BLaER1 treated with 17β-estradiol and CSF1 and Interleukin-3, amounts not matched to agents 10 nM and 100 nM (cell line): ENCODE results near the gene IFT80.

Experiments used
- H3K27ac ChIP-seq, 11 experiments: shearing (Covaris generic); formaldehyde crosslinking; 2 replicates each; pipeline ENCODE4 v1.8.1; 2022
- H3K27me3 ChIP-seq, 11 experiments: shearing (Covaris generic); formaldehyde crosslinking; 2 replicates each; pipeline ENCODE4 v1.8.1; 2022
- H3K36me3 ChIP-seq, 11 experiments: shearing (Covaris generic); formaldehyde crosslinking; 2 replicates each; pipeline ENCODE4 v1.8.1; 2022
- H3K4me1 ChIP-seq, 10 experiments: shearing (Covaris generic); formaldehyde crosslinking; 2 replicates each; pipeline ENCODE4 v1.8.1; 2022
- H3K4me2 ChIP-seq, 11 experiments: shearing (Covaris generic); formaldehyde crosslinking; 2 replicates each; pipeline ENCODE4 v1.8.1; 2022
- H3K4me3 ChIP-seq, 10 experiments: shearing (Covaris generic); formaldehyde crosslinking; 2 replicates each; pipeline ENCODE4 v1.8.1; 2022
- H3K9ac ChIP-seq, 11 experiments: shearing (Covaris generic); formaldehyde crosslinking; 2 replicates each; pipeline ENCODE4 v1.8.1; 2022
- H3K9me3 ChIP-seq, 11 experiments: shearing (Covaris generic); formaldehyde crosslinking; replicated peaks in 1 of 11; 2 replicates each; pipeline ENCODE4 v1.8.1; 2022
- H4K20me1 ChIP-seq, 11 experiments: shearing (Covaris generic); formaldehyde crosslinking; 2 replicates each; pipeline ENCODE4 v1.8.1; 2022
- Cebpa-rat ChIP-seq, 11 experiments: shearing (Covaris generic); IDR thresholded peaks; 2 replicates each; pipeline ENCODE4 v1.8.1; 2022

Gene IFT80

DNA sequence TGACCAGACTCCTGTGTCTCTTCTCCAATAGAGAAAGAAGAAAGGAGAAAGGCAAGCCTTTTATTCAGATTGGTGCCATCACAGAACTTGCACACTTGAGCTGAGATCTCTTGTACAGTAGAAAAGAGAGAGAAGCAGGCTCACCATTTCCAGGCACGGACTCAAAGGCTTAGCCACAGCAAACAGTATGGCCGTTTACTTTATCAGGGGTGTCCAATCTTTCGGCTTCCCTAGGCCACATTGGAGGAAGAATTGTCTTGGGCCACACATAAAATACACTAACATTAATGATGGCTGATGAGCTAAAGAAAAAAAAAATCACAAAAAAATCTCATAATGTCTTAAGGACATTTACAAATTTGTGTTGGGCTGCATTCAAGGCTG is 5.0 kb downstream of the IFT80 start:
- H3K36me3 ChIP-seq: peaks cover 0 to 20% (median 0%) of the 10 kb centered on the region in 11 experiments; a peak in 2 of 22 replicates
- no peaks in the 10 kb centered on the region for H4K20me1 ChIP-seq
- H3K4me3 ChIP-seq: no peak overlapping the region
- H3K27ac ChIP-seq: no peak overlapping the region
- 0 out of 22 replicates have a peak, but pooled peaks cover 0 to 6% (median 0%) of the 10 kb centered on the region in 11 experiments for H3K9me3 ChIP-seq
- TF ChIP-seq Cebpa-rat (IDR thresholded peaks at IDR 0.05): no peak
- H3K27me3 ChIP-seq: no peaks in the 10 kb centered on the region
- H3K4me1 ChIP-seq: peaks cover 7 to 18% (median 15%) of the 10 kb centered on the region in 10 experiments
- no peak overlapping the region for H3K9ac ChIP-seq
- H3K4me2 ChIP-seq: no peak overlapping the region

DNA sequence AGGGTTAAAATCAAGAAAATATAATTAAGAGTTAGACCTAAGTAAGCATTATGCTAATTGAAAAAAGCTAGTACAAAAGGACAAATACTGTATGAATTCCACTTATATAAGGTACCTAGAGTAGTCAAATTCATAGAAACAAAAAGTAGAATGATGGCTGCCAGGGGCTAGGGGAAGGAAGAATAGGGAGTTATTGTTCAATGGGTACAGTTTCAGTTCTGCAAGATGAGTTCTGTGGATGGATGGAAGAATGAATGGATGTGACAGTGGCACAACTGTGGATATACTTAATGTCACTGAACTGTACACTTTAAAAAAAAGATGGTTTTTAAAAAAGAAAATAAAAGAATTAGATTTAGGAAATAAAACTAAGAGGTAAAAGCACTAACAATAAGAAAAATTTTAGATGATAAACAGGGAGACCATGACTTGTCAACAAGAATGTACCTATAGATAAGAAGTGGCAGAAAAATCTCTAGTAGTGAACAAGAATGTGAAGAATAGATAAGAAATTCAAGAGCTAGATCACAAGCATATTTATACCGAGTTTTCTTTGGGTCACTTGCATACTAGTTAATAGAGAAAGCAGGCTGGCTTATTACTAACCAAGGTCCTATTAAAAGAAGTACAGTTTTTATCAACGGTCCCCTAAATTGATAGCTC is 5.5 kb downstream of the IFT80 start:
- Histone ChIP-seq H3K27ac (no peak overlapping the region), H3K9me3 (0 out of 22 replicates have a peak, but pooled peaks cover 0 to 6% (median 0%) of the 10 kb centered on the region in 11 experiments), H3K9ac (no peak overlapping the region), H3K4me3 (no peak overlapping the region), H3K4me2 (no peak overlapping the region), H3K27me3 (no peaks in the 10 kb centered on the region), H3K36me3 (peaks cover 0 to 20% (median 0%) of the 10 kb centered on the region in 11 experiments; a peak in 2 of 22 replicates), H4K20me1 (no peaks in the 10 kb centered on the region), H3K4me1 (peaks cover 6 to 16% (median 13%) of the 10 kb centered on the region in 10 experiments)
- TF ChIP-seq Cebpa-rat (IDR thresholded peaks at IDR 0.05): no peak

DNA sequence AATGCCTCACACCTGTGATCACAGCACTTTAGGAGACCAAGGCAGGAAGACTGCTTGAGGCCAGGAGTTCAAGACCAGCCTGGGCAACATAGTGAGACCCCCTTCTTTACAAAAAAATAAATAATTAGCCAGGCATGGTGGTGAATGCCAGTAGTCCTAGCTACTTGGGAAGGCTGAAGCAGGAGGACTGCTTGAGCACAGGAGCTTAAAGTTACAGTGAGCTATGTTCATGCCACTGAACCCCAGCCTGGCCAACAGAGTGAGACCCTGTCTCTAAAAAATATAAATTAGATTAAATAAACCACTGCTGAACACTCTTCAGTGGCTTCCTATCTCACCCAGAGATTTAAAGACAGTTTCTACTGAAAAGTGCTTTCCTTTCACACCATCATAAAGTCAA is 6.2 kb downstream of the IFT80 start:
- Histone ChIP-seq H3K27ac (no peak overlapping the region), H3K27me3 (no peaks in the 10 kb centered on the region), H3K9me3 (0 out of 22 replicates have a peak, but pooled peaks cover 0 to 6% (median 0%) of the 10 kb centered on the region in 11 experiments), H3K4me2 (no peak overlapping the region), H3K4me3 (no peak overlapping the region), H4K20me1 (no peaks in the 10 kb centered on the region), H3K4me1 (peaks cover 0 to 9% (median 6%) of the 10 kb centered on the region in 10 experiments; a peak in 13 of 20 replicates), H3K9ac (no peak overlapping the region), H3K36me3 (peaks cover 0 to 20% (median 0%) of the 10 kb centered on the region in 11 experiments; a peak in 3 of 22 replicates)
- TF ChIP-seq Cebpa-rat (IDR thresholded peaks at IDR 0.05): no peak

DNA sequence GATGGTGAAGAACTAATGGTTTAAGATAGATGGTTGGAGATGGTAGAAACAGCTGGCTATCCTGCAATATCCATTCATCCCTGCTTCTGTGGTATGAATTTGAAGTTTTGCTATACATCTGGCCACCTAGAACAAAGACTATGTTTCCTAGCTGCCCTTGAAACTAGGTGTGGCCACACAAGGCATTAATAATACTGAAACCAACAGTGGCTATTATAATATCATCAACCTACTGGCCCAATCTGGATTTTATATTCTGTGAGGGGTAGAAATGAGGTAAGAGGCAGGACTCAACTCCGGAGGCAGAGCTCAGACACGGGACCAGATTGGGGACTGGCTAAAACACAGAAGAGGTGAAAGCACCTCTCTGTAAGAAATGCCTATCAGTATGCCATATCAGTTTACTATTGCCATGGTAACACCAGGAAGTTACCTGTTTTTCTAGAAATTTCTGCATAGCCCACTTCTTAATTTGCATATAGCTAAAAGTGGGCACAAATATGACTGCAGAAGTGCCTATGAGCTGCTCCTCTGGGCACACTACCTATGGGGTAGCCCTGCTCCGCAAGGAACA is 8.4 kb downstream of the IFT80 start:
- H4K20me1 ChIP-seq: 0 out of 22 replicates have a peak, but pooled peaks cover 0 to 6% (median 0%) of the 10 kb centered on the region in 11 experiments
- H3K4me1 ChIP-seq: peaks cover 0 to 5% (median 0%) of the 10 kb centered on the region in 10 experiments; a peak in 1 of 20 replicates
- H3K9me3 ChIP-seq: 0 out of 22 replicates have a peak, but pooled peaks cover 0 to 6% (median 0%) of the 10 kb centered on the region in 11 experiments
- H3K4me3 ChIP-seq: no peak overlapping the region
- no peak overlapping the region for H3K4me2 ChIP-seq
- H3K36me3 ChIP-seq: peaks cover 0 to 20% (median 0%) of the 10 kb centered on the region in 11 experiments; a peak in 3 of 22 replicates
- no peak for TF ChIP-seq Cebpa-rat (IDR thresholded peaks at IDR 0.05)
- no peak overlapping the region for H3K27ac ChIP-seq
- H3K9ac ChIP-seq: no peak overlapping the region
- no peaks in the 10 kb centered on the region for H3K27me3 ChIP-seq

DNA sequence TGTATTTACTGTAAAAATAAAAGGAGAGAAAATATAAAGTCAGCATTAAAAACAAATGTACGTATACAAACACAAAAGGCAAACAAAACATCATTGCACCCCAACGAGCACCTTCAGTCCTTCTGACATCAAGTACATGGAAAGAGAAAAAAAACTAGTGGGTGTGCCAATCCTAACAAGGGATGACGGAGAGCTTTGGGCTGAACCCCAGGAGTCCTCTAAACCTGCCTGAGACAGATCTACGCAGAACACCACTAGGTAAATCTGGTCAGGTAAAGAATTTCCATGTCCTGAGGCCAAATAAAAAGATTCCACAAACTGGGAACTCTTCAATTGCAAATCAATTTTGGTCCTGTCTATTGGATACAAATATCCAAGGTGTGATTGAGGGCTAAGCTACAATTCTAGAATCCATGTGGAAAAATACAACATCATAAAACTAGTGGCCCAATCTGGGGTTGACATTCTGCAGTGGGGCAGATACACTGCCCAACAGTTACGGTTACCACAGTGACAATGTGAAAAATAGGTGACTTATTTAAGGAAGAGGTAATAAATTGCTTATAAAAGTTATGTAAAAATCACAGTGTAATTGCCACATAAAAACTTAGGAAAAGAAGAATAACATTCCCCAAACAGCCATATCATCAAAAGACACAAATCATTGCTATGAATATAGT is 14.2 kb downstream of the IFT80 start:
- Histone ChIP-seq H4K20me1 (peaks cover 0 to 6% (median 0%) of the 10 kb centered on the region in 11 experiments; a peak in 1 of 22 replicates), H3K27me3 (no peaks in the 10 kb centered on the region), H3K4me1 (no peaks in the 10 kb centered on the region), H3K9me3 (0 out of 22 replicates have a peak, but pooled peaks cover 0 to 2% (median 0%) of the 10 kb centered on the region in 11 experiments), H3K36me3 (peaks cover 6 to 23% (median 13%) of the 10 kb centered on the region in 11 experiments; a peak in 19 of 22 replicates), H3K27ac (no peak overlapping the region), H3K9ac (no peak overlapping the region), H3K4me3 (no peak overlapping the region), H3K4me2 (no peak overlapping the region)
- TF ChIP-seq Cebpa-rat (IDR thresholded peaks at IDR 0.05): no peak

DNA sequence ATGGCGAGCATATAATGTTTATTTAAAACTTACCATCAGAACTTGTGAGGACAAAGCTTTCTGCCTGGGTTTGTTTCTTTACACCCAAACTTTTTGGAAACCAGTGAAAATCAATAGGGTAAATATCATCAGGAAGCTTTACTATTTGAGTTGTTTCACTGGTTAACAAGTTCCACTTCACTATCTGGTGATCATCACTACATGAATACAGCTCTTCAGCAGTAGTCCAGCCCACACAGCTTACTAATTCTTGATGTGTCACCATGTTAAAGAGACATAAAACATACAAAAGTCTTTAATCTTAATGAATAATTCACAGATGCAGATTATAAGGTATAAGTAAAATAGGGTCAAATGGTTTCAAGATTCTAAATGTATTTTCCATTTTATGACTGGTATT is 17.6 kb downstream of the IFT80 start:
- TF ChIP-seq Cebpa-rat (IDR thresholded peaks at IDR 0.05): no peak
- no peaks in the 10 kb centered on the region for H3K4me1 ChIP-seq
- no peaks in the 10 kb centered on the region for H3K9me3 ChIP-seq
- H4K20me1 ChIP-seq: peaks cover 0 to 4% (median 0%) of the 10 kb centered on the region in 11 experiments; a peak in 1 of 22 replicates
- H3K9ac ChIP-seq: no peak overlapping the region
- no peak overlapping the region for H3K4me3 ChIP-seq
- H3K4me2 ChIP-seq: no peak overlapping the region
- peaks cover 13 to 36% (median 24%) of the 10 kb centered on the region in 11 experiments for H3K36me3 ChIP-seq
- no peak overlapping the region for H3K27ac ChIP-seq
- H3K27me3 ChIP-seq: no peaks in the 10 kb centered on the region

DNA sequence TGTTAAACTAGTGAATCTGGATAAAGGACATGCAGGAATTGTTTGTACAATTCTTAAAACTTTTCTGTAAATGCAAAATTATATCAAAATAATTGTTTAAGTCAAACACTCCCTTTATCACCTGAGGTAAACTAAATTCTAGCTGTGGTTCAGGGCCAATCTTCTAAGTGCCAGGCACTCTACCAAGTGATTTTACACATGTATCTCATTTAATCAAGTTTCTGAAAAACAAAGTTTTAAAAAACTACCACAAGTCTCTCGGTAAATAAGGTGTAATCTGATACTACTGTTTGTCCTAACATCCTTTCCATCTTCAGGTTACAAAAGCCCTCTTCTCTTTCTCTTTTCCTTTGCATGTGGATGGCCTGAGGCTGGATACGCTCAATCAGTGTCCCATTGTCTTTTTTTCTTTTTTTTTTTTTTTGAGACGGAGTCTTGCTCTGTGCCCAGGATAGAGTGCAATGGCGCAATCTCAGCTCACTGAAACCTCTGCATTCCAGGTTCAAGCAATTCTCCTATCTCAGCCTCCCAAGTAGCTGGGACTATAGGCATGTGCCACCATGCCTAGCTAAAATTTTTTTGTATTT is 19.3 kb downstream of the IFT80 start:
- no peak overlapping the region for H3K27ac ChIP-seq
- no peaks in the 10 kb centered on the region; a peak in 1 of 22 replicates for H4K20me1 ChIP-seq
- H3K4me3 ChIP-seq: no peak overlapping the region
- TF ChIP-seq Cebpa-rat (IDR thresholded peaks at IDR 0.05): no peak
- H3K4me2 ChIP-seq: no peak overlapping the region
- H3K9me3 ChIP-seq: no peaks in the 10 kb centered on the region
- H3K36me3 ChIP-seq: peaks cover 18 to 54% (median 39%) of the 10 kb centered on the region in 11 experiments
- no peaks in the 10 kb centered on the region for H3K27me3 ChIP-seq
- no peak overlapping the region for H3K9ac ChIP-seq
- no peaks in the 10 kb centered on the region for H3K4me1 ChIP-seq

DNA sequence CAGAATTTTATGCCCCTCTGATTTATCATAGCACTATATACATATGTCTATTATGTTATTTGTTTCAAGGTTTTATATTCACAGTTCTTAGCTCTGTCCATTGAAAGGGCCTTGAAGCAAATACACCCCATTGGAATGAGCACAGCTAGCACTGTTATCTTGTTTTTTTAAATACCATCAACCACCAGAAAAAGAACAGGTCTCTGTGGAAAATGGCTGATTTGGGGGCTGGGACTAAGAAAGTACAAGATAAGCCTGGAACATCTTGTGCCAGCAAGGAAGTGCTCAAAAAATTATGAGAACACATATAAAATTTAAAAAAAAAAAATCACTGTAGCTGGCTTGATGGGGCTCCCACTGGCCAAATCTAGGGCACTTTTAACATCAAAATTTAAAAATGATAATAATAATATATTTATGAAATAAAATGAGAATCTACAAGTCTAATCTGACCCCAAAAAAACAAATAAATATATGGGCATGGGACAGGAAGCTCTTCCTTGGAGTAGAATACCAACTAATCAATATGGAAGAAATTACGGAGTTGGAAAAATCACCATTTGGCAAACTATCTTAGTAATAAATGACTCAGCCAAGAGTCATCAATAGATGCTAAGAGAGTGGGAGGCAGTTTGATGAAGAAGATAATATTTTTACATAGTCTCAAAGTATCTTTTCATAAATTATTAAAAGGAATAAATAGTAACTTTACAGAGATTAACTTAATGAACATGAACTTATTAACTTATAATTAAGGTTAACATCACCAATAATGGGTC is 20.5 kb downstream of the IFT80 start:
- Histone ChIP-seq H3K9ac (no peak overlapping the region), H3K36me3 (peaks cover 30 to 66% (median 48%) of the 10 kb centered on the region in 11 experiments), H4K20me1 (no peaks in the 10 kb centered on the region), H3K4me2 (no peak overlapping the region), H3K27me3 (no peaks in the 10 kb centered on the region), H3K27ac (no peak overlapping the region), H3K9me3 (no peaks in the 10 kb centered on the region), H3K4me3 (no peak overlapping the region), H3K4me1 (no peaks in the 10 kb centered on the region)
- no peak for TF ChIP-seq Cebpa-rat (IDR thresholded peaks at IDR 0.05)
